H1 (cell line): ENCODE measurements around the gene FARP2. TPM values are rescaled to one million over a fixed set of nuclear protein-coding genes. Genes with fewer than 3 reads are reported as not detected.

ENCODE experiments used
- CBX5 ChIP-seq: fragments of 300-800, 300-1000 bp; sonication (generic); IDR thresholded peaks from 2 replicates; pipeline ENCODE4 v1.7.1; 2016; ENCODE audit warnings: antibody characterized with exemption, low read length, low read depth
- polyA plus RNA-seq, 7 experiments: library from polyadenylated mRNA; depleted of rRNA in 3 of 7; stranded (reverse) in 5 of 7; unstranded in 2 of 7; fragments of >200 nt in 5 of 7; fragments of 200-250 nt in 2 of 7; gene quantifications; 1 replicate in 5 of 7; 2 replicates in 1 of 7; 4 replicates in 1 of 7; pipeline versions ENCODE4 v1.2.1 to v1.2.3, GENCODE V29; 2011 to 2013; ENCODE audit warnings: missing spikeins in 2 of 7, mixed read lengths in 2 of 7
- total RNA-seq: library from RNA; stranded (reverse); fragmentation: NEBNext Ultra II Directional; extraction: Animal tissue kit (Norgen Biotek cat#: 25700); gene quantifications from 2 replicates; pipeline ENCODE4 v1.2.1, GENCODE V29; 2021
- TF ChIP-seq, protein P1 (sequence below): fragments of 300-600 bp; sonication (generic); IDR thresholded peaks from 2 replicates; pipeline ENCODE4 v1.7.1; 2012; ENCODE audit warnings: low read length, moderate library complexity, mild to moderate bottlenecking, inconsistent platforms; ENCODE audit not compliant: insufficient replicate concordance

FARP2 gene
- total and polyA plus RNA-seq, 2 of the 8 experiments (the other 6 are each of a cell fraction or from before 2014, with no cell fraction given) = 12.4 to 33.4 TPM

DNA sequence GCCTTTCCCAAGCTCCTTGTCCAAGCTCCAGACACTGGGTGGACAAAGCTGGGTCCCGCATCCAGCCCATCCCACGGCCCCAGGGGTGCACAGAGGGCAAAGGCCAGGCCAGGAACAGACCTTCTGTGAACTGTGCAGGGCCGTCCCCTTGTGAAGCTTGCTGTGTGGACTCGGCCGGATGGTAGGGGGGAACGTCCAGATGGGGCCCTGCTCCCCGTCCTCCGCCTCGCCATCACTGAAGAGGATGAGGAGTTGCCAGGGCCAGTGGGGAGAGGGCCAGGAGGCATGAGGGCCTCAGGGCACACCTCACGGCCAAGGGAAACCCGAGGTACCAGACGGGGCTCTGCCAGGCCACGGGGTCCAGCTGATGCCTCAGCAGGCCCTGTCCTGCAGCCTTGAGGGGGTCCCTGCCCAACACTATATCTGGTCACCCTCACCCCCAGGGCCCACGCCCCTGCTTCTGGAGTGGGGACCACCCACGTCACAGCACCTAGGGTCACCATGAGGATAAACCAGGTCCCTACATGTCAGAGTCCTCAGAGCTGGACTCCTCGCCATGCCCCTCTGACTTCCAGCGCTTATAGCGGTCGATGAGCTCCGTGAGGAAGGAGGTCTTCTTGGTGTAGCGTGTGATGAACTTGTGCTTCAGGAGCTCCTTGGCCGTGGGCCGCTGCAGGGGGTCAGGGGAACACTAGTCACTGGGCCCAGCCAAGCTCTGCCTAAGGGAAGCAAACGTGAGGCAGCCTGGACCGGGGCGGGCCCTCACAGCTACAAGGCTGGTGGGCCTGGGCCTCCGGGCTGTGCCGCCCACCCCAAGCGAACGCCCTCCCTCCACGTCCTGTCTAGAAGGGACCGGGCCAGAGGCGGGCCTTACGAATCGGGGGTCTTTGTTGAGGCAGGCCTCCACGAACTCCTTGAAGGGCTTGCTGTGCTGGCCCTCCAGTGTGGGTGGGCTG is 142.3 kb downstream of the FARP2 start (continued):
- TF ChIP-seq, protein P1, sequence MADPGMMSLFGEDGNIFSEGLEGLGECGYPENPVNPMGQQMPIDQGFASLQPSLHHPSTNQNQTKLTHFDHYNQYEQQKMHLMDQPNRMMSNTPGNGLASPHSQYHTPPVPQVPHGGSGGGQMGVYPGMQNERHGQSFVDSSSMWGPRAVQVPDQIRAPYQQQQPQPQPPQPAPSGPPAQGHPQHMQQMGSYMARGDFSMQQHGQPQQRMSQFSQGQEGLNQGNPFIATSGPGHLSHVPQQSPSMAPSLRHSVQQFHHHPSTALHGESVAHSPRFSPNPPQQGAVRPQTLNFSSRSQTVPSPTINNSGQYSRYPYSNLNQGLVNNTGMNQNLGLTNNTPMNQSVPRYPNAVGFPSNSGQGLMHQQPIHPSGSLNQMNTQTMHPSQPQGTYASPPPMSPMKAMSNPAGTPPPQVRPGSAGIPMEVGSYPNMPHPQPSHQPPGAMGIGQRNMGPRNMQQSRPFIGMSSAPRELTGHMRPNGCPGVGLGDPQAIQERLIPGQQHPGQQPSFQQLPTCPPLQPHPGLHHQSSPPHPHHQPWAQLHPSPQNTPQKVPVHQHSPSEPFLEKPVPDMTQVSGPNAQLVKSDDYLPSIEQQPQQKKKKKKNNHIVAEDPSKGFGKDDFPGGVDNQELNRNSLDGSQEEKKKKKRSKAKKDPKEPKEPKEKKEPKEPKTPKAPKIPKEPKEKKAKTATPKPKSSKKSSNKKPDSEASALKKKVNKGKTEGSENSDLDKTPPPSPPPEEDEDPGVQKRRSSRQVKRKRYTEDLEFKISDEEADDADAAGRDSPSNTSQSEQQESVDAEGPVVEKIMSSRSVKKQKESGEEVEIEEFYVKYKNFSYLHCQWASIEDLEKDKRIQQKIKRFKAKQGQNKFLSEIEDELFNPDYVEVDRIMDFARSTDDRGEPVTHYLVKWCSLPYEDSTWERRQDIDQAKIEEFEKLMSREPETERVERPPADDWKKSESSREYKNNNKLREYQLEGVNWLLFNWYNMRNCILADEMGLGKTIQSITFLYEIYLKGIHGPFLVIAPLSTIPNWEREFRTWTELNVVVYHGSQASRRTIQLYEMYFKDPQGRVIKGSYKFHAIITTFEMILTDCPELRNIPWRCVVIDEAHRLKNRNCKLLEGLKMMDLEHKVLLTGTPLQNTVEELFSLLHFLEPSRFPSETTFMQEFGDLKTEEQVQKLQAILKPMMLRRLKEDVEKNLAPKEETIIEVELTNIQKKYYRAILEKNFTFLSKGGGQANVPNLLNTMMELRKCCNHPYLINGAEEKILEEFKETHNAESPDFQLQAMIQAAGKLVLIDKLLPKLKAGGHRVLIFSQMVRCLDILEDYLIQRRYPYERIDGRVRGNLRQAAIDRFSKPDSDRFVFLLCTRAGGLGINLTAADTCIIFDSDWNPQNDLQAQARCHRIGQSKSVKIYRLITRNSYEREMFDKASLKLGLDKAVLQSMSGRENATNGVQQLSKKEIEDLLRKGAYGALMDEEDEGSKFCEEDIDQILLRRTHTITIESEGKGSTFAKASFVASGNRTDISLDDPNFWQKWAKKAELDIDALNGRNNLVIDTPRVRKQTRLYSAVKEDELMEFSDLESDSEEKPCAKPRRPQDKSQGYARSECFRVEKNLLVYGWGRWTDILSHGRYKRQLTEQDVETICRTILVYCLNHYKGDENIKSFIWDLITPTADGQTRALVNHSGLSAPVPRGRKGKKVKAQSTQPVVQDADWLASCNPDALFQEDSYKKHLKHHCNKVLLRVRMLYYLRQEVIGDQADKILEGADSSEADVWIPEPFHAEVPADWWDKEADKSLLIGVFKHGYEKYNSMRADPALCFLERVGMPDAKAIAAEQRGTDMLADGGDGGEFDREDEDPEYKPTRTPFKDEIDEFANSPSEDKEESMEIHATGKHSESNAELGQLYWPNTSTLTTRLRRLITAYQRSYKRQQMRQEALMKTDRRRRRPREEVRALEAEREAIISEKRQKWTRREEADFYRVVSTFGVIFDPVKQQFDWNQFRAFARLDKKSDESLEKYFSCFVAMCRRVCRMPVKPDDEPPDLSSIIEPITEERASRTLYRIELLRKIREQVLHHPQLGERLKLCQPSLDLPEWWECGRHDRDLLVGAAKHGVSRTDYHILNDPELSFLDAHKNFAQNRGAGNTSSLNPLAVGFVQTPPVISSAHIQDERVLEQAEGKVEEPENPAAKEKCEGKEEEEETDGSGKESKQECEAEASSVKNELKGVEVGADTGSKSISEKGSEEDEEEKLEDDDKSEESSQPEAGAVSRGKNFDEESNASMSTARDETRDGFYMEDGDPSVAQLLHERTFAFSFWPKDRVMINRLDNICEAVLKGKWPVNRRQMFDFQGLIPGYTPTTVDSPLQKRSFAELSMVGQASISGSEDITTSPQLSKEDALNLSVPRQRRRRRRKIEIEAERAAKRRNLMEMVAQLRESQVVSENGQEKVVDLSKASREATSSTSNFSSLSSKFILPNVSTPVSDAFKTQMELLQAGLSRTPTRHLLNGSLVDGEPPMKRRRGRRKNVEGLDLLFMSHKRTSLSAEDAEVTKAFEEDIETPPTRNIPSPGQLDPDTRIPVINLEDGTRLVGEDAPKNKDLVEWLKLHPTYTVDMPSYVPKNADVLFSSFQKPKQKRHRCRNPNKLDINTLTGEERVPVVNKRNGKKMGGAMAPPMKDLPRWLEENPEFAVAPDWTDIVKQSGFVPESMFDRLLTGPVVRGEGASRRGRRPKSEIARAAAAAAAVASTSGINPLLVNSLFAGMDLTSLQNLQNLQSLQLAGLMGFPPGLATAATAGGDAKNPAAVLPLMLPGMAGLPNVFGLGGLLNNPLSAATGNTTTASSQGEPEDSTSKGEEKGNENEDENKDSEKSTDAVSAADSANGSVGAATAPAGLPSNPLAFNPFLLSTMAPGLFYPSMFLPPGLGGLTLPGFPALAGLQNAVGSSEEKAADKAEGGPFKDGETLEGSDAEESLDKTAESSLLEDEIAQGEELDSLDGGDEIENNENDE = no peak
- TF ChIP-seq CBX5 = no peak
